ENCODE results near the gene TSHR.

- TF ChIP-seq, protein P1, sequence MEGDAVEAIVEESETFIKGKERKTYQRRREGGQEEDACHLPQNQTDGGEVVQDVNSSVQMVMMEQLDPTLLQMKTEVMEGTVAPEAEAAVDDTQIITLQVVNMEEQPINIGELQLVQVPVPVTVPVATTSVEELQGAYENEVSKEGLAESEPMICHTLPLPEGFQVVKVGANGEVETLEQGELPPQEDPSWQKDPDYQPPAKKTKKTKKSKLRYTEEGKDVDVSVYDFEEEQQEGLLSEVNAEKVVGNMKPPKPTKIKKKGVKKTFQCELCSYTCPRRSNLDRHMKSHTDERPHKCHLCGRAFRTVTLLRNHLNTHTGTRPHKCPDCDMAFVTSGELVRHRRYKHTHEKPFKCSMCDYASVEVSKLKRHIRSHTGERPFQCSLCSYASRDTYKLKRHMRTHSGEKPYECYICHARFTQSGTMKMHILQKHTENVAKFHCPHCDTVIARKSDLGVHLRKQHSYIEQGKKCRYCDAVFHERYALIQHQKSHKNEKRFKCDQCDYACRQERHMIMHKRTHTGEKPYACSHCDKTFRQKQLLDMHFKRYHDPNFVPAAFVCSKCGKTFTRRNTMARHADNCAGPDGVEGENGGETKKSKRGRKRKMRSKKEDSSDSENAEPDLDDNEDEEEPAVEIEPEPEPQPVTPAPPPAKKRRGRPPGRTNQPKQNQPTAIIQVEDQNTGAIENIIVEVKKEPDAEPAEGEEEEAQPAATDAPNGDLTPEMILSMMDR (IDR thresholded peaks at IDR 0.05; ENCODE audit: insufficient read depth, low read depth, low read length) = no peak
- TF ChIP-seq EZH2 (IDR thresholded peaks at IDR 0.05; ENCODE audit: insufficient read depth, low read length) = no peak
Measured at GRCh38 chr14:81123811-81124210, 168.4 kb downstream of the TSHR start.

Data from astrocyte (in vitro differentiated cells and primary cell).